NCI-H2227 treated with DMSO at 0.1 percent for 48 hours (cell line): ENCODE measurements around the gene TTC4.

ENCODE experiments used
- DNase-seq: peaks from one replicate; lab custom pipeline; 2025; lab: John Stamatoyannopoulos, UW

TTC4 gene, protein sequence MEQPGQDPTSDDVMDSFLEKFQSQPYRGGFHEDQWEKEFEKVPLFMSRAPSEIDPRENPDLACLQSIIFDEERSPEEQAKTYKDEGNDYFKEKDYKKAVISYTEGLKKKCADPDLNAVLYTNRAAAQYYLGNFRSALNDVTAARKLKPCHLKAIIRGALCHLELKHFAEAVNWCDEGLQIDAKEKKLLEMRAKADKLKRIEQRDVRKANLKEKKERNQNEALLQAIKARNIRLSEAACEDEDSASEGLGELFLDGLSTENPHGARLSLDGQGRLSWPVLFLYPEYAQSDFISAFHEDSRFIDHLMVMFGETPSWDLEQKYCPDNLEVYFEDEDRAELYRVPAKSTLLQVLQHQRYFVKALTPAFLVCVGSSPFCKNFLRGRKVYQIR

DNA sequence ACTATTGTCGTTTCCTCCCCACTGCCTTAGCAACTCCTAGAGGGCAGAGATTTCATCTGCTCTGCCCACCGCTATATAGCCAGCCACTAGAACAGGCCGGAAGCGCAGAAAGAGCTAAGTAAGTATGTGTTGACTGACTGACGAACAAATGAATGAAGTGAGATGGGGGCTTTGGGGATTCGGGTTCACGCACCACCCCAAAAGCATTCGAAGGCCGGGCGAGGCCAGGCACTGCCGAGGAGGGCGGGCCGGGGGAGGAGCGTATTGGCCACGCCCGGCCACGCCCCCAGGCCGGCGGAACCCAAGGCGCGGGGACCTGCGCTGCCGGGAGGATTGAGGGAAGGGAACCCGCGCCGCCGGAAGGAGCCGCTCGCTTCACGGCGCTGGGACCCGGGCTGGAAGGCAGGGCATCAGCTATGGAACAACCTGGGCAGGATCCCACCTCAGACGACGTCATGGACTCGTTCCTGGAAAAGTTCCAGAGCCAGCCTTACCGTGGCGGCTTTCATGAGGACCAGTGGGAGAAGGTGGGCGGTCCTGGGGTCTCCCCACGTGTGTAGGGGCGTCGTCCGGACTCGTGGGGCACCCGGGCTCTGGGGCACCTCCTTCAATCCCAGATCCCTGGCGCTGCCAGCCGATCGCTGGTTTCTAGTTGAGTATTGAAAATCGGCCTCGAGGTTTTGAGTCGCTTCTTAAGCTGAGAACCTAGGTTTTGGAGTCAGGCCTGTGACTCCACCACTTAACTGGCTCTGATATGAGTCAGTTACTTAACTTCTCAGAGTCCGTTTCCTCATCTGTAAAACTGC is at the start of gene TTC4:
TTC4 (plus strand) TSS at position 369 of the 806 bp plus-strand sequence; CDS start at position 417, 48 bp downstream.
- DNase-seq = peak; percentile 81

GRCh38 chr1:54666333-54666732 is 49.3 kb upstream of the TTC4 start:
- DNase-seq = no peak

DNA sequence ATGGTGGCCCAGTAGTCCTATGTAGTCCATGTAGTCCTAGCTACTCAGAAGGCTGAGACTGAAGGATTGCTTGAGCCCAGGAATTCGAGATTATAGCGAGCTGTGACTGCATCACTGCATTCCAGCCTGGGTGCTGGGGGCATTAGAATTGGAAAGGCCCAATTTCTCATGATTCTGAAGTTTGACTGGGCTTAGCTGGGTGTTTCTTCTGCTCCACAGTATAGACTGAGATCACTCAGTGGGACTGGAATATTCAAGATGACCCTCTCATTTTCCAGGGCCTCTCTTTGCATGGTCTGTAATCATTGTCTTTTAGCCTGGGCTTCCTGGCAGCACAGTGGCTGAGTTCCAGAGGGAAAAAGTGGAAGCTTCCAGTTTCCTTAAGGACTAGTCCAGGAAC is 47.9 kb upstream of the TTC4 start:
- DNase-seq = no peak

DNA sequence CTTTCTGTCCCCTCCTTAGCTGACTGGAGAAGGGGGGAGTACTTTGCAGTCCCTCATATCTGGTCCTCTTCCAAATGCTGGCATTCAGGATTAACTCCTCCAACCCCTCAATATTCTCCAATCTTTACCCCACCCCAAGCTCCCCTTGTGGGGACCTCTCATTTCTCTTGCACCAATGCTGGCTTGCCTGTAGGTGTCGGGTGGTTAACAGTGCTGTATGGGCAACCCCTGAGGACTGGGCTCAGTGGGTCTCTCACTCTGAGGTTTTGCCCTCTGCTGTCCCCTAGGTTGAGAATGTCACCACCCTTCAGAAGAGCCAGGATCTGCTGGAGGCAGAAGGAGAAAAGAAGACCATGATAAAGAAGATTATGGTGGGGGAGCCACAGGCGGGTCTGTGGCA is 47.1 kb upstream of the TTC4 start:
- DNase-seq = no peak

DNA sequence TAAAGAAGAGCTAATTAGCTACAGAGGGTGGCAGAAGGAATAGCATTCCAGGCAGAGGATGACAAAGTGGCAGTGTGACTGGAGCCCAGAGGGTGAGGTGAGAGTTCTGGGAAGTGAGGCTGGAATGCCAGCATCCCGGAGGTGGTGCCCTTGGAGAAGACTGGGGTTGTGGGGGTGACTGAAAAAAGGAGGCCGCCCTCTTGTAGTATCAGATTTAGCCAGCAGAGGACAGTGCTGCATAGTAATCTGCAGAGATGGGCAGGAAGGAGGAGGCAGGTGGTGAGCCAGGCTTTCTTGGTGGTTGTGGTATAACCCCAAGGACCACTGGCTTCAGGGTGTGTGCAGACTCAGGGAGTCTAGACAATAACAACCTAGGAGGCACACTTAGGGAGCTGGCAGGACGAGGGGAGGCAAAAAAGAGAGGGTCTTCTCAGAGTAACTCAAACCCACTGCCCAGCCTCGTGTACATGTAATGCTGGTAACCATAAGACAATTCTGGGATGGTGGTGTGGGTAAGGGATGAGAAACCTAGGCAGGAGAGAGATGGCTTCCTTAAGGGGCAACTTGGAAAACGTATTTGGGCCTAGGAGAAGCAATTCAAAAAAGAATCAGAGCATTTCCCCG is 43.6 kb upstream of the TTC4 start:
- DNase-seq = peak; percentile 29

DNA sequence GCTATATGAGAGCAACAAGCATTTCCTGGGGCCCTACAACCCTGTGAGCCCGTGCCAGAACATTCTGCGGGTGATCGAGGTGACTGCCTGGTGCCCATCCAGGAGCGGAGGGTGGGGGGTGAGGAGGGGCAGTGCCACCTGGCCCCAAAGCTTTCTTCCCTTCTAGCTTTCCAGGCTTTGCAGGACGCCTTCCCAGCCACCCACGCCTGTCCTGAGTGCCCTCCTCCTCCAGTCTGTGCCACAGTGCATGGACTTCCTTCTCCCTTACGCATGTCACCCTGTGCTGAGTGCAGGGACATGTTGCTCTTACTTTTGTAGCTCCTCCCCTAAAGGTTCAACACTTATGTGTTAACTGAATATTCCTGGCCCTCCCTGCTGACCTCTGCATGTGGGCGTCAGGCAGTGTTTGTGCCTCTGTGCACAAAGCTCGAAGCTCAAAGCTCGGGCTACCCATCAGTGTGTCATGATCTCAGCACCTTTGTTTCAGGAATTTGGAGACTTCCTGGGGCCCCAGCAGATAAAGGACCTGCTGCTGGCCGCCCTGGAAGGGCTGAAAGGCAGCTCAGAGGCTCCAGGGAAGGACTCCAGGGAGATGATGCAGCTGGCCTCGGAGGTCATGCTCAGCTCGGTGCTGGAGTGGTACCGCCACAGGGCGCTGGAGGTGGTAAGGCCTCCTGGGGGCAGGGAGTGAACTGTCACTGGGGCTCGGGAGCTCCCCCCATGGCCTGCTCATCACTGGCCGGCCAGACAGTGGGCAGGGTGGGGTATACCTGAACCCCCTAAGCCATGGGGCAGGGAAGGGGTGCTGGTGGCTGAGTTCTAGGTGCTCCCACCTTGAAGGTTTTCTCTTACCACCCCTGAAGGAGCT is 36.7 kb upstream of the TTC4 start:
- DNase-seq = no peak

GRCh38 chr1:54679706-54680105 is 36.0 kb upstream of the TTC4 start:
- DNase-seq = no peak

DNA sequence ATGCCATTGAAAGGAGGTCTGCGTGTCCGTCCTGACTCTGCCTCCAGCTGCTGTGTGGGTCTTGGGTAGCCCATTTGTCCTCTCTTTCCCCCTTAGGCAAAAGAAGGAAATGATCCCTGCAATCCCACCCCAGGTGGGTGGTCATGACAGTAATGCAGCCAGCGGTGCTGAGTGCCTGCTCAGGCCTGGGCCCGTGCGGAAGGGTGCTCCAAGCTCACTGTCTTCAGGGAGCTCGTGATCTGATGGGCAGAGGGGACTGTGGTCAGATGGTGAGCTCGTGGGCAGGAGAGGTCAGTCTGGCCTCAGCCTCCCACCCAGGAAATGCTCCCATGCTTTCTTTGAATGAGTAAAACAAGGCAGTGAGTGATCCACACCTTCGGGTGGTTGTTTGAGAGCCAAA is 35.3 kb upstream of the TTC4 start:
- DNase-seq = no peak

- DNase-seq = peak; percentile 79
Measured at GRCh38 chr1:54681358-54681757, 34.3 kb upstream of the TTC4 start.

GRCh38 chr1:54683453-54683852 is 32.2 kb upstream of the TTC4 start:
- no peak for DNase-seq

GRCh38 chr1:54685335-54685905 is 30.2 kb upstream of the TTC4 start:
- no peak for DNase-seq

DNA sequence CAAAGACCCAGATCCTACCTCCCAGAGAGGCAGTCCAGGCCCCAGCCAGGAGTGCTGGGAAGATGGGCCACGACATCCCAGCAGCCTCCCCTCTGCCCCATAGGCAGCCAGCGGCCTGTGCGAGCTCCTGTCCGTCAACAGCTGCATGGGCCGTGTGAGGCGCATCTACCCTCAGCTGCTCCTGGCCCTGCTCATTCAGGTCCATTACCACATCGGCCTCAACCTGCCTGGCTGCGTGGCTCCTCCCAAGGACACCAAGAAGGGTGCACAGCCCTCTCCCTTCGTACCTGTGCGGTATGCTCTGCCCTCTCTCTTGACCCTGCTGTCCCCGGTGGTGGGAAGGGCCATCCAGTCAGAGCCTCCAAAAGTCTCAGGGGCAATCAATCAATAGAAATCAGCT is 29.5 kb upstream of the TTC4 start:
- DNase-seq = no peak

DNA sequence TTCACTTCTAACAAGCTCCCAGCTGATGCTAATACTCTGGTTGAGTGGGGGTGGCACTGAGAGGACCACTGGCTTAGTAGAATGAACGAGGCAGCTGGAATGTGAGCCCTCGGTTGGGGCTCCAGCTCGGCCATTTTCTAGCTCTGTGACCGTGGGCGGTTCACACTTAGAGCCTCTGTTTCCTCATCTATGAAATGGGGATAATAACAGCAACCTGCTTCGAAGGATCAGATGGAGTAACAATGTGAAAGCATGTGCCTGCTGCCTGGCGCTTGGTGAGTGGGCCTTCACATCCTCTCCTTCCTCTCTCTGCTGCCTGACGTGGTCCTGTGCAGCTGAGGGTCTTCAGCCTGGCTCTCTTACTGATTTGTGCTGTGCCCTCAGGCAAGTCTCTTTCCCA is 20.9 kb upstream of the TTC4 start:
- no peak for DNase-seq

GRCh38 chr1:54695221-54695620 is 20.4 kb upstream of the TTC4 start:
- DNase-seq = no peak

DNA sequence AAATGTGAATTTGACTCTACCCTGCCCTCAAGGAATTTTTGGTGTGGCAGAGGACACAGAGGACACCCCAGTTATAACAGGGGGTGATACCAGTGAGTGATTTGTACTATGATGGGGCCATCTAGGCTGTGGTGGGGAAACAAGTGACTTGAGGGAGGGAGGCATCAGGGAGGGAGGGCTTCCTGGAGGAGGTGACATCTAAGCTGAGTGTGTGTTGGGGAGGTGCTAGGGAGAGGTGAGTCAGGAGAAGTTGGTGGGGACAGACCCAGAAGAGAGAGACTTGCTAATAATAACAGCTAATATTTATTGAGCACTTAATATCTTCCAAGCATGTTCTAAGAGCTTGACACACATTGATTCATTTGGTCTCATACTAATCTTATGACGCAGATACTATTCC is 19.9 kb upstream of the TTC4 start:
- no peak for DNase-seq

DNA sequence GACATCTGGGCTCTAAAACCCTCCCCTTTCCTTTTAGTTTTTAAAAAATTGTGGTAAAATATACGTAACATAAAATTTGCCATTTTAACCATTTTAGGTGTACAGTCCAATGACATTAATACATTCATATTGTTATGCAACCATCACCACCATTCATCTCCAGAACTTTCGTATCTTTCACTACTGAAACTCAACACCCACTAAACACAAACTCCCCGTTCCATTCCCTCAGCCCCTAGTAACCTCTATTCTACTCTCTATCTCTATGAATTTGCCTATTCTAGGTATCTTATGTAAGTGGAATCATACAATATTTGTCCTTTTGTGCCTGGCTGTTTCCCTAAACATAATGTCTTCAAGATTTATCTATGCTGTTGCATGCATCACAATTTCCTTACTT is 19.4 kb upstream of the TTC4 start:
- no peak for DNase-seq

DNA sequence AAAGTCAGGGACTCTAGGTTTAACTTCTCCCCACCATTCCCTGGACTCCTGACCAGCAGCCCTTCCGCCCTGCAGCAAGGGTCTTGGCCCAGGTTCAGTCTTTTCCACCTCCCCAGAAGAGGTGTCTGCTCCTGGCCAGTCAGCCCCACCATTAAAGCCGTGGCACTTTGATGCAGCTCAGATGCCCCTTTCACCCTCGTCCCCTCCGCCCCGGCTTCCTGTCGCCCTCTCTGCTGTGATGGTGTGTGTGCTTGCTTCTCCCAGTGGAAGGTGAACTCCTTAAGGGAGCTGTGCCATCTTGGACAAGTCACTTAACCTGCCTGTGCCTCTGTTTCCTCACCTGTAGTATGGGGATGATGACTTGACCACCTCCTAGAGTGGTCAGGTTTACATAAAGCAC is 17.8 kb upstream of the TTC4 start:
- no peak for DNase-seq

DNA sequence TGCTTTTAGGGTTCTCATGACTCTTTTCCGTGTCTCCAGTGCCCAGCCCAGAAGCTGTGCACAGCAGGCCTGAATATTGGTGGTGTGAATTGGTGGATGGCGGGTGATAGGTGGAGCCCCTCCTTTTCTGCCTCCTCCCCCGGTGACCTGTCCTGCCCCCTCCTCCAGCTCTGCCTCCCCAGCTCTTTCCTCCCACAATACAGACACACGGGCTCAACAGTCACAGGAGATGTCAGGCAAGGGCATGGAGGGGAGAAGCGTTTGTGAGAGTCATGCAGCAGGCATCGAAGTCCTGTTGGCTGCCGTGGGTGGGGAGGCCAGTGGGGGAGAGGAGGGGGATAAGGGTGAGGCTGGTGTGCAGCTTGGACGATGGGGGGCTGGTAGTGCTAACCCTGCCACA is 17.3 kb upstream of the TTC4 start:
- no peak for DNase-seq

GRCh38 chr1:54699936-54700525 is 15.6 kb upstream of the TTC4 start:
- no peak for DNase-seq

DNA sequence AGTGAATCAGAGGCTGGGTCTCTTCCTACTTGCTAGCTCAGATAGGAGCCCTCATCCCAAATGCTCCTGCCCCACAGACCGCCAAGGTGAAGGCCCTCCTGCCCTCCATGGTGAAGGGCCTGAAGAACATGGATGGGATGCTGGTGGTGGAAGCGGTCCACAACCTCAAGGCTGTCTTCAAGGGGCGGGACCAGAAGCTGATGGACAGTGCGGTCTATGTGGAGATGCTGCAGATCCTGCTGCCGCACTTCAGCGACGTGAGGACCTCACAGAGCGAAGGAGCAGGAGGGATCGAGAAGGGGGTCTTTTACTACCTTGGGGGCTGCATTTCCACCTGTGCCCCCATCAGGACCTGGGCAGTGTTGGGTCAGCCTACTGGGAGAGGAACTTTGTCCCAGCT is 14.6 kb upstream of the TTC4 start:
- no peak for DNase-seq

DNA sequence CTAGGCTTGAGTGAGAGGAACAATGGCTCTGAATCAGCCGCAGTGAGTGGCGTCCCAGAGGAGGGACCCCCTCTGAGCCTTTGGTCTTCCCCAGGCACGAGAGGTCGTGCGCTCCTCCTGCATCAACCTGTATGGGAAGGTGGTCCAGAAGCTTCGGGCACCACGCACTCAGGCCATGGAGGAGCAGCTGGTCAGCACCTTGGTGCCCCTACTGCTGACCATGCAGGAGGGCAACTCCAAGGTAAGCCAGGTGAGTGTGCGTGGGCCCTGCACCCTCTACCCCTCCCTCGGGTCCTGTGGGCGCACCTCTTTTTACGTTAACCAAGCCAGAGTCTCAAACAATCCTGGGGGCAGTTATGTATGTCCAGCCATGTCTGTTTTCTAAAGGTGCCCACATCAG is 13.7 kb upstream of the TTC4 start:
- DNase-seq = no peak
